Sciatic nerve (tissue), 2 donors: Measurements from ENCODE around the gene HNF4A. TPM values are rescaled to one million over a fixed set of nuclear protein-coding genes. Genes with fewer than 3 reads are reported as not detected.

Experiments used
- ATAC-seq: fragments of 200-7000 bp; cut with Tn5 transposase; one replicate; pipeline ENCODE4 v1.9.1; 2020; ENCODE audit warnings: mild to moderate bottlenecking, moderate library complexity
- DNase-seq: peaks from one replicate; pipeline ENCODE4 v3.0.0-alpha.2; 2020; ENCODE audit warnings: low spot score
- intact Hi-C: fragments of 100-400 bp; cut with DNase I; formaldehyde crosslinking; loops from one replicate; pipeline ENCODE4 v1.14.2; 2022
- total RNA-seq: library from RNA; stranded (reverse); fragmentation: NEBNext Ultra II Directional; extraction: Animal tissue kit (Norgen Biotek cat#: 25700); gene quantifications from one replicate; pipeline ENCODE4 v1.2.1, GENCODE V29; 2021
- donor health status: DM: no; HTN: no; CAD: no.
- donor health status: DM: no; HTN: no; CAD: no.

The HNF4A gene
- total RNA-seq, 1 donor from 2014 or later, result not detected

- intact Hi-C loops, result no loop called here
- ATAC-seq, result no peak
- DNase-seq, result no peak
Observed at GRCh38 chr20:44402391-44403193, 47.1 kb downstream of the HNF4A start.

DNA sequence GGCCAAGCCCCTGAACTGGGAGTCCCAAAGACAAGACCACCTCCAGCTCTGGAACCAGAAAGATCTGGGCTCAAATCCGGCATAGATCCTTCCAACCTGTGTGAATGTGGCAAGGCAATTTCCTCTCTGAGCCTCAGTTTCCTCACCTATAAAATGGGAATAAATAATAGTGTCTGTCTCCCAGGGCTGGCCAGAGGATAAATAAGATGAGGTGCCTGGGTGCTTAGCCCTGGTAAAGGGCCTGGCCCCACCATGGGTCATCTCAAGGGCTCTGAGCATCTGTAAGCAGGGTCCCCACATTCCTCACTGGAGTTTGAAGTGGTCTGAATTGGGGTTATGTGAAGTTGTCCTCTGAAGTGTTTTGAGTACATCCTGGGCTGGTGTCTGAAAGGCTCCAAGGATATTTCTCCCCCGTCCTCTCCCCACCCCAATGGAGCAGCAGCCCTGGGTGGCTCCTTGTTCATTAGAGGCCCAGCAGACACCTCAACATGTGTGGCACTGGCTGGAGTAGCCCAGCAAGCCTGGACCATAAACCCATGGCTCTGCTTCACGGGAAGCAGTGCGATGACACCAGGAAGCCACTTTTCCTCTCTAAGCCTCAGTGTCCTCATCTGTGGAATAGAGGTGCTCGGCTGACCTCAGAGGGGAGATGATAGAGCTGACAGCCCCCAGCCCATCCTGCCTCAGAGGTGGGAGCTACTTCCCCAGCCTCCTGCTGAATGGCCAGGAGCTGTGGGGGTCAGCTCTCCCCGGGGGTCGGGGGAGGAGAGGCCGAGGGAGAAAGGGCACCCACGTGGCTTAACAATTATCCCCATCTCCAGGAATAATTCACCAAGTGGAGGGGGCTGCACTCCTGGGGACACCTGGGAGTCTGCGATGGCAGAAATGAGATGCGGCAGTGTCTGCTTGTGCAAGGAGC, 48.0 kb downstream of the HNF4A start:
- ATAC-seq (no peak), DNase-seq (no peak)
- intact Hi-C loops, result no loop called here

GRCh38 chr20:44404204-44405181, 49.0 kb downstream of the HNF4A start:
- intact Hi-C loops, result no loop called here
- DNase-seq, result no peak
- ATAC-seq, result no peak

- ATAC-seq, result no peak
- no peak for DNase-seq
- intact Hi-C loops, result no loop called here
Observed at GRCh38 chr20:44405257-44405656, 49.8 kb downstream of the HNF4A start.

DNA sequence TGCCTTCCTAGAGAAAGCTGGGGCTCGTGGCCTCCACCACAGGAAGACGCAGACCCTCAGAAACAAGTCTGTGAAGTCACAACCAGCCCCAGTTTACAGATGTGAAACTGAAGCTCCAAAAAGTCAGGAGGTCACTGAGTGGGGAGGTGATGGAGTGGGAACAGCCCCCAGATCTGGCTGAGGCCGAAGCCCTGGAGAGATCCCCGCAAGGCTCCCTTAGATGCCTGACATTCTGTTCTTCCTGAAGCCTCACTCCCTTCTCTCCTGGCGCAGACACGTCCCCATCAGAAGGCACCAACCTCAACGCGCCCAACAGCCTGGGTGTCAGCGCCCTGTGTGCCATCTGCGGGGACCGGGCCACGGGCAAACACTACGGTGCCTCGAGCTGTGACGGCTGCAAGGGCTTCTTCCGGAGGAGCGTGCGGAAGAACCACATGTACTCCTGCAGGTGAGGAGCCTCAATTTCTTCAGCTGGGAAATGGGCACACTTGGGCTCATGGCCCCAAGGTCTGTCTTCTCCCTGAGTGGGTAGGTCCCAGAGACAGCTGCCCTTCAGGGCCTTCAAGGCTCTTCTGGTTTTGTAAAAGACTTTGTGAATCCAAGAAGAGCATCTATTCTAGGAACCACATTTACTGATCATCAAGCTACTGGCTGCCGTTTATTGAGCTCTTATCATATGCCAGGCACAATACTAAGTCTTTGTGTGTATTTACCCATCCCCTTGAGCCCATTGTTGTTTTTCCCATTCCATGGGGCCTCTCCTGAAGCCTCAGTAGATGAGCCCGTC, 50.5 kb downstream of the HNF4A start:
- DNase-seq, result no peak
- intact Hi-C loops, result no loop called here
- ATAC-seq, result no peak

- DNase-seq (no peak), ATAC-seq (no peak)
- intact Hi-C loops, result no loop called here
Observed at GRCh38 chr20:44406572-44407137, 51.2 kb downstream of the HNF4A start.

- no peak for ATAC-seq
- intact Hi-C loops, result no loop called here
- DNase-seq, result no peak
Observed at GRCh38 chr20:44407402-44408184, 52.1 kb downstream of the HNF4A start.

- DNase-seq (no peak), ATAC-seq (peak; percentile 84)
- intact Hi-C loops, result no loop called here
Observed at GRCh38 chr20:44409132-44409600, 53.7 kb downstream of the HNF4A start.

DNA sequence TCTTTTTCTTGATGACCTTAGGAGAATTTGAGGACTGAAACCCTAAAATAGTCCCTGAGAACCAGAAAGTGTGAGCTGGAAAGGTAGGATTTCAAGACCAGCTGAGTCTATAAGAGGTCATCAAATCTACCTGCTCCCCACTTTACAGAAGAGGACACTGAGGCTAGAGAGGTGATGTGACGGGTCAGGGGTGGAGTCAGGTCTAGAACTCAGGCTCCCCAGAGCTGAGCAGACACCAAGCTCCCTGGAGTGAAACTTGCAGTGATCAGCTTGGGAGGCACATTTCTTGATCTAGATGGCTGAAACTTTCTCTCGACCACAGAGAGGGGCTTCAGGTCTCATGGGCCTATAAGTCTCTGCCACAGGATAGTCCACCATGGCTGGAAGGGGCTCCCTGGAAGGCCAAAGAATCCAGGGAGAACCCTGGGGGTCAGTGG, 55.1 kb downstream of the HNF4A start:
- intact Hi-C loops, result no loop called here
- no peak for ATAC-seq

DNA sequence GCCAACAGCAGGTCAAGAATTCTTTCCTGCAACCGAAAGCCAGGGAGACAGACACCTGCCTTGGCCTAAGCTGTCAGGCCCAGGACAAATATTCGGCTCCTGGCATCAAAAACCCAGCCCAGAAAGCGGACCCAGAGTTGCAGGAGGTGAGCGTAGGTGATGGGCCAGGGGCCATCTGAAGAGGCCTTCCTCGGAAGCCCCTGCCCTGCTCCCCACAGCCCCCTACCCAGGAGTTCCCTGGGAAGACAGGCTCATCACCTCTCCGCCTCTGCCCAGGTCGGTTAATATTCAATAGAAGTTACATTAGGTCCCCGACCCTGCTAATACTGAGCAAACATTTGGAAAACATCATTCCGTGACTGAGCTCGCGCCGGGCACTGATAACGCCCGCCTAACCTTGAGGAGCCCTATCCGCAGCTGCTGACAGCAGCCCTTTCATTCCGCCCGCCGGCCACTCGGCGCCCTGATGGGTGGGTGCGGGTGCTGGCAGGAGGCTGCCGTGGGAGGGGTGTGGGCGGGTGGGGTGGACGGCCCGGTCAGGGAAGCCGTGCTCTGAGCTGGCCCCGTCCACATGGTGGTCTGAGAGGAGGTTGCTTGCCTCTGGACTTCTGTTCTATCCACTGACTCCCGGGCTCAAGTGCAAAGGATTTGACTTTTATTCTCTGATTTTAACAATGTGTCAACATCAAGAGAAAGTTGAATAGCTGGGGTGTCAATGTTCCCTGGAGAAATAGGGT, 55.7 kb downstream of the HNF4A start:
- no peak for DNase-seq
- ATAC-seq, result no peak
- intact Hi-C loops, result no loop called here

More for the DNA sequence above, 55.1 kb downstream of the HNF4A start:
- DNase-seq, result no peak

- ATAC-seq, result no peak
- intact Hi-C loops, result no loop called here
- DNase-seq, result no peak
Observed at GRCh38 chr20:44411757-44412401, 56.4 kb downstream of the HNF4A start.

DNA sequence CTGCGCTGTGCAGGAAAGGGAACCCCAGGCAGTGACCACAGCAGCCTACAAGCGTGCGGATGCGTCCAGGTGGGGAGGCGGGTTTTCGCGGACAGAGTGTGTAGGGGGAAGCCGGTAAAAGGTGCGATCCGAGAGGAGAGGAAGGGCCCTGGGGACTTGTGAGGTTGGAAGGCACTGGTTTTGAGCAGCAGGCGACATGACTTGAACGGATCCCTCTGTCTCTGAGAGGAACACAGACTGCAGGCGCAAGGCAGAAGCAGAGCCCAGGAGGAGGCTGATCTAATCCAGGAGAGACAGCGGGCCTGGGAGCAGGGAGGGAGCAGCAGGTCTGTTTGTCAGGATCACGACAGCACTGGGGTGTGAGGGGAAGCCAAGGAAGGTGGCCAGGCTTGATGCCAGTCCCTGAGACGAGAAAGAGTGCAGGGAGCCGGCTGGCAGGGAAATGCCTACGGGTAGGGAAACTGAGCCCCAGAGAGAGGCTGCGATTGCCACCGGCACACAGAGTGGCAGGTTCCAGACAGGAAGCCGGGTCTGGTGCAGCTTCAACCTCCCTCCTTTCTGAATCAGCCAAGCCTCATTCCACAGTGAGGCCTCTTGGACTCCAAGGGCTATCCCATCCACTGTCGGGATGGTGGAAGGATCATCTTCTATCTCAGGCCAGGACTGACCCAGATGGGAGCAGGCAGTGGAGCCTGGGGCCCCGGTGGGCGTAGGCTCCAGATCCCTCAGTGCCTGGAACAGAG, 57.1 kb downstream of the HNF4A start:
- intact Hi-C loops, result no loop called here
- ATAC-seq (no peak), DNase-seq (no peak)

GRCh38 chr20:44413575-44414345, 58.3 kb downstream of the HNF4A start:
- DNase-seq (no peak), ATAC-seq (no peak)
- intact Hi-C loops, result no loop called here

DNA sequence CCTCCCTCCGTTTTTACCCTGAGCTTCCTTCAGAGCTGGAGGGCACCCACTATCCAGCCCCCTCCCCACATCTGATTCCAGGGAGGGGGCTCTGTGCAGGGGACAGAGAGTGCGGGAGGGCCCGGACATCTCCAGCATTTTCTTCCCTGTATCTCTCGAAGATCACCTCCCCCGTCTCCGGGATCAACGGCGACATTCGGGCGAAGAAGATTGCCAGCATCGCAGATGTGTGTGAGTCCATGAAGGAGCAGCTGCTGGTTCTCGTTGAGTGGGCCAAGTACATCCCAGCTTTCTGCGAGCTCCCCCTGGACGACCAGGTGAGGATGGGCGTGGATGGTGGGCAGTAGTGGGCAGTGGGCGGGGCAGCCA, 58.8 kb downstream of the HNF4A start:
- no peak for ATAC-seq
- DNase-seq, result no peak
- intact Hi-C loops, result no loop called here

GRCh38 chr20:44414808-44415207, 59.3 kb downstream of the HNF4A start:
- intact Hi-C loops, result no loop called here
- DNase-seq (no peak), ATAC-seq (no peak)
